Stimulated activated CD4-positive, alpha-beta T cell treated with anti-CD3 and anti-CD28 coated beads, Interleukin-2, amount 100 ng/mL, for 24 hours (primary cell): ENCODE measurements around the gene PCDHB15.

Experiments used
- DNase-seq, 2 donors: peaks; one replicate each; pipeline ENCODE4 v3.0.0-alpha.2; 2020

Gene PCDHB15

DNA sequence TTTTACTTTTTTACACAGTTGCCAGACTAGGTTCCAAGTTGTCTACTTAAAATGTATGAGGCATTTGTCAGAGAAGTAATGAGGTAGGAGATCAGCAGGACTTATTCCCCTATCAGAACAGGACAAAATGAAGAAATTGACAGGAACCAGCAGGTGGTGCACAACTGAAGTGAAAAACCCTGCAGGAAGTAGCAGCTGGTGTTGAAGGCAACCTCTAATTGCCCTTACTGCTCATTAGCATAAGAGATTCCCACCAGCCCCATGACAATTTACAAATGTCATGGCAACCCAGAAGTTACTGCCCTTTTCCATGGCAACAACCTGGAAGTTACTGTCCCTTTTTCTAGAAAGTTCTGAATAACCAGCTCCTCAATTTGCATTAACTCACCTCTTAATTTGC lies 5.4 kb downstream of the PCDHB15 start:
- no peak for DNase-seq

DNA sequence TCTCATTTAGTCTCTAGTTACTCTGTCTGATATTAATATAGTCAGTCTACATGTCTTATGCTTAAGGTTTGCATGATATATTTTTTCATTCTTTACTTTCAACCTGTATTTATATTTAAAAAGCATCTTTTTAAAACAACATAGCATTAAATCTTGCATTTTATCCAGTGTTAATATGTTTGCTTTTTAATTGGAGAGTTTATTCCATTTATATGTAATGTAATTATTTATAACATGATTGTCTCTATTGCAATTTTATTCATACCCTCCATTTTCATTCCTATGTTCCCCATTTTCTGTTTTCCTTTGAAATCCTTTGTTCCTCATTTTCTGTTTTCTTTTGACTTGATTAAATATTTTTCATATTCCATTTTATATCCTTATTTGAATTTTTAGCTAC lies 13.3 kb downstream of the PCDHB15 start:
- DNase-seq, result no peak

DNA sequence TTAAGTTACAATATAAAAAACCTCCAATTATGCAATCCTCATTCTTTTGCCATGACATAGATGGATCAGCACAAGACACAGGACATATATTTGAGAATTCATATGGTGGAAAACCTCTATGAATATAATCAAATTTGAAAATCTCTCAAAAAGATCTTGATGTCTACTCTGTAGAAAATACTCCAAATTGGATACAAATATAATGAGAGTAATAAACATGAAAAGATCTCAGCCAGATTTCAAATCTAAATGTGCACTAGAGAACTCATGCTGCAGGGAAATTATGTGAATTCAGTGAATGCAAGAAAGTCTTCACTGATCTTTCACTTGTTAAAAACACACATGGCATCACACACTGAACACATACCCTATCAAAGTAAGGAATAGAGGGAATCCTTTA lies 13.8 kb downstream of the PCDHB15 start:
- no peak for DNase-seq

DNA sequence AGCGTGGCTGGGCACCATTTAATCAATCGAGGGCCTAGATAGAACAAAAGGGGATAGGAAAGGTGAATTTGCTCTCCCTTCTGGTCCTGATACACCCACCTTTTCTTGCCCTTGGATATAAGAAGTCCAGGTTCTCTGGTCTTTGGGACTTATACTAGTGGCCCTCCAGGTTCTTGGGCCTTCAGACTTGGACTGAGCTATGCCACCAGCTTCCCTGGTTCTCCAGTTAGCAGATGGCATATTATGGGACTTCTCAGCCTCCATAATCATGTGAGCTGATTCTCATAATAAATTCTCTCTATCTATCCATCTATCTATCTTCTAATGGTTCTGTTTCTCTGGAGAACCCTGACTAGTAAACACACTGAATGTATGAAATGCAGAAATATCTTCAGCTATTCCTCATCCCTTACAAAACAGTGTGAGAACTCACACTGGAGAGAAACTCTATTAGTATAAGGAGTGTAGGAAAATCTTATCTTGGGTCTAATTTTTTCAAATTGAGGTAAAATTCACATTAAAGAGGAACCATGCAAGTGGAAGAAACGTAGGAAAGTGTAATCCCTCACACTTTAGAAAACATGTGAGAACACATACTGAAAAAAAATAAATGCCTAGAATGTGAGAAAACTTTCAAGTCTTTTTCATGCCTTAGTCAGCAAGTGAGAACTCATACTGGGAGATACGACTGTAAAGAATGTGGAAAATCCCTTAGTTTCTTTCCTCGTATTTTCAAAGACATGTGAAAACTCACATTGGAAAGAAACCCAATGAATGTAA lies 15.5 kb downstream of the PCDHB15 start:
- no peak for DNase-seq

DNA sequence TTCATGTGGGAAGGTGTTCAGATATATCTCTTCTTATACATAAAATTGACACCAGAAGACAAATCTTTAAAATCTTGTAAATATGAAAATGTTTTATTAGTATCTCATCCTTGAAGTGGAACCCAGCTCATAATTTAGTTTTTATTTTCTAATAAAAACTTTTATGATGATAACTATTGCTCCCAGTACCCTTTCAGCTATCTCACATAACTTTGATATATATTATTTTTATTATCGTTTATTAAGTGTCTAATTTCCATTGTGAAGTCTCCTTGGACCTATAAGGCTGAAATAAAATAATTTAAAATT lies 16.0 kb downstream of the PCDHB15 start:
- no peak for DNase-seq

DNA sequence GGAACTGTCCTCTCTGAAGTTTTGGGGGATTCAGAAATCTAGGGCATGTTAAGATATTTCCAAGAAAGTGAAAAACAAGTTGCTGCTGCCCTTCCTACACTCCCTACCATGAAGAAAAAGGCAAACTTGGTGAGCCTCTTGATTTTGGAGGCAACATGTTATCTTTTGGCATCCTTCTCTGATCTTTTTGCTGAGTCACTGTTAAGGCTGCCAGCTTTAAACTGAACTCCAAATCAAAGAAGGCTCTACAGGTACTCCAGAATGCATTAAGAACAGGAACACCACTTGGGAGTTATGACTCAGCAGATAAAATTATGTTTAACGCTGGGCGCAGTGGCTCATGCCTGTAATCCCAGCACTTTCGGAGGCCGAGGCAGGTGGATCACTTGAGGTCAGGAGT lies 24.0 kb downstream of the PCDHB15 start:
- no peak for DNase-seq

DNA sequence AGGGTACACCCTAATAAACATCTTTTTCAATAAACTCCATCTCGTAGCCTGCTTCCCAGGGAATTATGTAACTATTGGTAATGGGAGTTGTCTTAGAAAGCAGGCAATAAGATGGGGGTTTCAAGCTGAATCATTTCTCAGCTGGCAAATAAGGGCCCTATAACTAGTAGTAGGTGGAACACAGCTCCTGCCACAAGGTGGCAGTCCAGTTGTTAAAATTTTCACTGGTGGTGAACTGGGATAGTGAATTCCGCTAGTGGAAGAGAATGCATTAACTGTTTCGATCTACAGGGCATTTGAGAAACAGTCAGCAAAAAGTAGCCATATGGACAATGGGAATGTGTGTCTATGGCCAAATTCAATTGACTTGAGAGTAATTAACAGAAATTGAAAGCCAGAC lies 27.7 kb downstream of the PCDHB15 start:
- no peak for DNase-seq

DNA sequence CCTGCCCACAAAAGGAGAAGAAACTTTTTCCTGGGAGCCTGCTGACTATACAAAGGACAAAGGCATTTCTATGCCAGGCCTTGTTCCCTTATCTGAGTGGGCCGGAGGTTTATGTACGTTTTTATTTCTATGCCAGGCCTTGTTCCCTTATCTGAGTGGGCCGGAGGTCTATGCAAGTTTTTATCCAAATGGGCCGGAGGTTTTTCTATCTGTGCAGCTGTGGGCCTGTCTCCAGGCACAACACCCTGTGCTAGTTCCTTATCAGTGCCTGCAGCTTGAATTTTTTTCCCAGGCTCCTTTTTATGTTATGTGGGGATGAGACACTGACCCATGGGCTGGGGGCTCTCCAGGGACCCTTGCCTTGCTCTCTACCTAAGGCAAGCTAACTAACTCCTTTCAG lies 53.2 kb downstream of the PCDHB15 start:
- no peak for DNase-seq
